DMS53 treated with DMSO at 0.1 percent for 48 hours (cell line): ENCODE data around the gene IFT122.

Source experiments
- DNase-seq: peaks from one replicate; lab custom pipeline; 2025; ENCODE audit not compliant: unreplicated experiment; lab: John Stamatoyannopoulos, UW

IFT122 gene

GRCh38 chr3:129415830-129416229, 24.2 kb upstream of the IFT122 start:
- DNase-seq = no peak

DNA sequence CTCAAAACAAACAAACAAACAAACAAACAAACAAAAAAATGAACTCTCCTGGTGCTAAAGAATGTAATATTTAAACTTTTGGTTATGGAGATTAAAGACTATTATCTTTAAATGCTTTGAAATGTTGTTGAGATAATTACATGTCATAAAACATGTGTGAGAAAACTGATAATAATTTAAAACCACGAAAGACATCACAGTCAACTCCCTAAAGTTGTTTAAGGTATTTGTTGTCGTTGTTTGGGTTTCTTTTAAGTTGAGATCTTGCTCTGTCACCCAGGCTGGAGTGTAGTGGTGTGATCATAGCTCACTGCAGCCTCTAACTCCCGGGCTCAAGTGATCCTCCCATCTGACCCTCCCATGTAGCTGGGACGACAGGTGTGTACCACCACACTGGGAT, 23.6 kb upstream of the IFT122 start:
- DNase-seq = no peak

DNA sequence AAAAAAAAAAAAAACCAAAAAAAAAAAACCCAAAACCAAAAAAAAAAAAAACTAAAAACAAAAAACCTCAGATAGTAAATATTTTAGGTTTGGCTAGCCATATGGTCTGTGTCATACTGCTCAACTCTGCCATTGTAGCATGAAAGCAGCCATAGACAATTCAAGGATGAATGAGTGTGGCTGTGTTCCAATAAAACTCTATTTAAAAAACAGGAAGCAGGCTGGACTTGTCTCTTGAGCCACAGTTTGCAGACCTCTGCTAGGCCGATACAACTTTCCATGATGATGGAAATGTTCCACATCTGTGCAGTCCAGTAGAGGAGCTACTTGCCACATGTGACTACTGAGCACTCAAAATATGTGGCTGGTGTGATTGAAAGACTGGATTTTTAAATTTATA, 22.7 kb upstream of the IFT122 start:
- no peak for DNase-seq

DNA sequence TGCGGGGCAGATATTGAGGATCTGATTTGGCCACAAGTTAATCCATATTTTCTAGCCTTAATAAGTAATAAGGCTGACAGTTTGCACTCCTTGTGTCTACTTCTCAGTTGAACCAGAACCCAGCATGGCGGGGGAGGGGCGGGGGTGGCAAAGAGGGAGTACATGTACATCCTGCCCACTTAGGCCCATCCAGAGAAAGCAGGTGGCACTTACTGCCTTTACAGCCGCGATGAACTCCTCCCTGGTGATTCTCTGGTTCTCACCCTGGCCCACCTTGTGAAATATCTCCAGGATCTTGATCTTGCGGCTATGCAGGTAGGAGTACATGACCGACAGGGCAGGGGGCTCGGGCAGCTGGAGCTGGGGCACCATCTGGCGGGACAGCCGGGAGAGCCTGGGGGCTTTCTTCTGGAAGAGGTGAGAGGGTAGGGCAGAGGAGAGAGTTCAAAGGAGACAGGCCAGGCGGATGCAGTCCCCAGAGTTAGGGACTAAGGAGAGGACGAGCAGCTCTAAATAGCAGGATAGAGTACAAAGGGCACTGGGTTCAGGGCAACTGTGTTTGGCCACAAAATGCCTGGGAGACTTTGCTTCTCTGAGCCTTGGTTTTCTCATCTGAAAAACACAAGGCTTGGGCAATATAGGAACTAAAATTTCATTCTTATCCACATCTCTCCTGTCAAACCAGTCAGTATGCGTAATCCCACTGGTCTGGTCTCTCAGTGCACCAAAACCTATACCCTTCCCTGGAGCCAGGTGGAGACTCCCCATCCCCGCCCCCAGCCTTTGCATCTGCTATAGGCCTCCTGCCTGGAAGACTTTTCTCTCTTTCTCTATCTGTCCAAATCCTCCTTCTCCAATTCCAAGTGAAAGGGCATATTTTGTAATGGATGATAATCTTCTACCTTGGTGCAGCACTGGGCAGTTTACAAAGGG, 21.7 kb upstream of the IFT122 start:
- DNase-seq = no peak

DNA sequence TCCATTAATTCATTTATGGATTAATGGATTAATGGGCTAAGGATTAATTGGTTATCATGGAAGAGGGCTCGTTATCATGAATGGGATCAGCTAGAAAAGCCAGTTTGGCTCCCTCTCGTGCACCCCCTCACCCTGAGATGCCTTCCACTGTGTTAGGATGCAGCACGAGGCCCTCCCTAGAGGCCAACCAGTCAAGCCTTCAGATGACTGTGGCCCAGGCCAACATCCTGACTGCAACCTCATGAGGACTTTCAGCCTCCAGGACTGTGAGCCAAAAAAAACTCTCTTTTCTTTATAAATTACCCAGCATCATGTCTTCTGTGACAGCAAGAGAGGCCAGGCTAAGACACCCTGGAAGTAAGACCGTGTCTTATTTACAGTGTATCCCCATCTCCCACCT, 20.5 kb upstream of the IFT122 start:
- no peak for DNase-seq

- no peak for DNase-seq
Observed at GRCh38 chr3:129421236-129421883, 18.7 kb upstream of the IFT122 start.

DNA sequence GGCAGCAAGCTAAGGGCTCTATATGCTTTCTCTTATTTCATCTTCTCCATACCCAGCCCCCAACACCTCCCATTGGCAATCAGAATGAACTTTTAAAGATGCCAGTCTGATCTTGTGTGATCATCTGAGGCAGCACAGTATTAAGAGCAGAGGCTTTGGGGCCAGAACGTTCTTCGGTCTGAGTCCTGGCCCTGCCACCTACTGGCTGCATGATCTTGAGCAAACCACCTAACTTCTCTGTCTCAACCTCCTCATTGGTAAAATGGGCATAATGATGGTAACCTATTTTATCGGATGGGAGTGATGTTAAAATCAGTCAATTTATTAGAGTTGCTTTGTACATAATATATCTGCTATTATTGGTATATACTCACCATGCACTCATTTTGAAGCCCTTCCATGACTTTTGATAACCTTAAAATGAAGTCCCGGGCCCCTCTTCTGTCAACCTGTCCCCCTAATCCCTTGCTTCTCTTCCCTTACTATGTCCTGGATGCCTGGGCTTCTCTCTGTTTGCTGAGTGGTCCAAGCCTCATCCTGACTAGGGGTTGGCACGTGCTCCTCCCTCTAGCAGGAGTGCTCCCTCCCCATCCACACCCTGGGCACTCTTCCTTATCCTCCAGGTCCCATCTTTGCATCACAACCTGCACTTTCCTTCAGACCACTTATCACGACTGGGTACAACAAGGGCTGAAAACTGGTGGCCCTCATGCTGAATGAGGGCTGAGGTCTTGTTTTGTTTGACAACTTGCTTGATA, 17.9 kb upstream of the IFT122 start:
- DNase-seq = no peak

- DNase-seq = no peak
Observed at GRCh38 chr3:129422897-129423296, 17.1 kb upstream of the IFT122 start.

DNA sequence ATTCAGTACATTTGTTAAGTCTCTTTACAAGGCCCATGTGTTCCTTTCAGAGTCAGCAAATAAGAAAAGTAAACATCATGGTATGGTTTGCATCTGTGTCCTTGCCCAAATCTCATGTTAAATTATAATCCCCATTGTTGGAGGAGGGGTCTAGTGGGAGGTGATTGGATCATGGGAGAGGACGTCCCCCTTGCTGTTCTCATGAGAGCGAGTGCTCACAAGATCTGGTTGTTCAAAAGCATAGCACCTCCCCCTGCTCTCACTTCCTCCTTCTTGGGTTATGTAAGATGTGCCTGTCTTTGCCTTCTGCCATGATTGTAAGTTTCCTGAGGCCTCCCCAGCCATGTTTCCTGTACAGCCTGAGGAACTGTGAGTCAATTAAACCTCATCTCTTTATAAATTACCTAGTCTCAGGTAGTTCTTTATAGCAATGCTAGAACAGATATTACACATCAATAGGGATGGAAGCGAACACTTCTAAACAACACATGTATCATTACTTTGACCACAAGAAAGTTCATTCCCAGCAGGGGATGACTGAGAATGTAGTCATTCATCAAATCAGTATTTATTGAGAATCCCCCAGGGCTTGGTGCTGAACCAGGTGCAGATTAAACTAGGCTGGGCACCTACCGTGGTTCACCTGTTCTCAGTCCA, 15.7 kb upstream of the IFT122 start:
- DNase-seq = no peak

- DNase-seq = no peak
Observed at GRCh38 chr3:129425213-129425612, 14.8 kb upstream of the IFT122 start.

DNA sequence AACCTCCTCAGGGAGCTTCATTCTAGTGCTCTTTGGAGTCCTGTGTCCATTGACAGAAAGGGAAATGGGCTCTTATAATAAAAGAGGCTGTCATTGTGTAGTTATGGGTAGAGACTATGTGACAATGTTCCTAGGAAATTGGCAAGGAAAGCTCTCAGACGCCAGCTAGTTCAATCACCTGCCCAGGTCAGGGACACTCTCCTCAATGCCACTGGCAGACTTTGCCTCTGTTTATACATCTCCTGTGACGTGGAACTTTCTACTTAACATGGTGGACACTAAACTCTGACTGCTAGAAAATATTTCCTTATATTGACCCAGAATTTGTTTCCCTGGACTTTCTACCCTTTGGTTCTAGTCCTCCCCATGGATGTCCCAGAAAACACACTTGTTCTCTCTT, 14.4 kb upstream of the IFT122 start:
- no peak for DNase-seq

GRCh38 chr3:129428007-129428375, 12.0 kb upstream of the IFT122 start:
- no peak for DNase-seq

DNA sequence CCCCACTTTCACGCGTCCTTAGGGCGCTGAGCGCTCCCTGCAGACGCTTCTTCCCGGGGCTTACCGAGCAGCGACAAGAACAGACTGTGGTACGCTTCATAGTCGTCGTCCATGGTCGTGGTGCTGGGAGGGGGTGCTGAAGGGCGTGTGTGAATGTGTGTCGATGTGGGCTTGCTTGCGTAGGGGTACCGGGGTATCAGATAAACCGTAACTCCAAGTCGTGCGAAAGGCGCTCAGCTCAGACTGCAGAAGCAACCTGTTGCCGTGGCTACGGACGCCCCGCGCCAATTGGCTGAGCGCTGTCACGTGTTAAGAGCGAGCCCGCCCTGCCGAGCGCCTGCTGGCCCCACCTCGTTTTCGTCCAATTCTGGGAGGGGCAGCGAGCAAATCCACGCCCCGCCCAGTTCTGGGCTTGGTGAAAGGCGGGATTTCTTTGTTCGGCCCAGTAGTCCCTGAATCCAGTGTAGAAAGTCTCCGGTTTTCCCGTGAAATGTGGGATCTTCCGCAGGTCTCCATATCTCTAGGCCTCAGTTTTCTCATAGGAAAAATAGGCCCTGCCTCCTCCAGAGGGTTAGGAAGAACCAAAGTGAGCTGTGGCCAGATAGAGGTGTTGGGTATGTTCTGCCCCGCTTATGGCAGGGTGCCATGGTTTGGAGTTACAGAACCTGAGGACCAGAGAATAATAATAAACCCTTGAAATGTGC, 11.5 kb upstream of the IFT122 start, which contains the start of gene EFCAB12:
Gene EFCAB12, minus strand, starts transcription at position 261 of the 704 bp plus-strand sequence. Its CDS starts 148 bp downstream, at position 113.
- DNase-seq = peak; percentile 77

GRCh38 chr3:129429080-129429451, 11.0 kb upstream of the IFT122 start:
- no peak for DNase-seq

DNA sequence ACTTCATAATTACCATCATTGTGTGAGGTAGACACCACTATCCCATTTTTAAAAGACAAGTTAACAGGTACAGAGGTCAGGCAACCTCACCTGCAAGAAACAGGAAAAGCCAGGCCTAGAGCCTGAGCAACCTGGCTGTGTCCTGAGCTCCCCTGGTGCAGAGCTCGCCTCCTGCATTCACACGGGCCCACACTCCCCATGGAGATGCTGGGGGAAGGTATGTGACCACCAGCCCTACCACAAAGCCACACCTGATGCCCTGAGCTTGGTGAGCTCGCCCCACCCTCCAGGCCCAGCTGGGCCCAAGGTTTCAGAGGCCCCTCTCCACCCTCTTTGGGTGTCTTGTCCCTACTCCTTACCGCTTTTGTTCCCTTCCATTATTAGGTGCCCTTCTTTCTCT, 10.4 kb upstream of the IFT122 start:
- no peak for DNase-seq

GRCh38 chr3:129432036-129432435, 8.0 kb upstream of the IFT122 start:
- DNase-seq = no peak

DNA sequence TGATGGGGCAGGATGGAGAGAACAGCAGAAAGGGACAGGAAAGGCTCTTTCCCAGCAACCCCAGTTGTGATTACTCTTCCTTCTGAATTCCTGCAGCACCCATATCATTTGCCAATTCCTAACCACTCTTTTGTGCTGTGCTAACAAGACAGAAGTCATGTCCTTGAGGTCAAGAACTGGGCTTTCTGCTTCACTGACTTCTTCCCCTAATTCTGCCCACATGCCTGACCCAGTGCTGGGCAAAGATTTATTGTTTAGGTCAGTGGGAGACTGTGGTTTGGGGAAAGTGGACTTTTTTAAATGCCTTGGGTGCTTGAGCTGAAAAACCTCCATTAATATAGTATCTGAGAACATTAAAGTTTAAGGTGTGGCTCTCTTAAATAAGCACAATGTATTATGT, 7.4 kb upstream of the IFT122 start:
- no peak for DNase-seq

- DNase-seq = no peak
Observed at GRCh38 chr3:129433565-129433964, 6.5 kb upstream of the IFT122 start.

- DNase-seq = no peak
Observed at GRCh38 chr3:129434140-129434539, 5.9 kb upstream of the IFT122 start.

GRCh38 chr3:129435367-129435766, 4.7 kb upstream of the IFT122 start:
- DNase-seq = no peak
